Activated CD8-positive, alpha-beta memory T cell treated with anti-CD3 and anti-CD28 coated beads for 24 hours (primary cell): ENCODE data around the gene CCL20.
"Not testable (repeated sequence)": the region's sequence is repeated elsewhere in the genome, so short reads cannot be mapped to it uniquely, and the experiment has no call there.

Source experiments
- DNase-seq: peaks from one replicate; pipeline ENCODE4 v3.0.0-alpha.2; 2020

The CCL20 gene

GRCh38 chr2:227813562-227814353 lies at the start of gene CCL20:
Gene CCL20, plus strand, starts transcription at chr2:227813842. Its CDS starts 70 bp downstream, at chr2:227813912.
- DNase-seq, result no peak

- DNase-seq, result no peak
Measured at GRCh38 chr2:227765788-227766372, 47.8 kb upstream of the CCL20 start.

GRCh38 chr2:227766373-227766883 lies 47.2 kb upstream of the CCL20 start:
- DNase-seq, result peak; percentile 83

- DNase-seq, result no peak
Measured at GRCh38 chr2:227767830-227768229, 45.8 kb upstream of the CCL20 start.

GRCh38 chr2:227772197-227772661 lies 41.4 kb upstream of the CCL20 start:
- DNase-seq, result no peak

- no peak for DNase-seq
Measured at GRCh38 chr2:227772932-227773331, 40.7 kb upstream of the CCL20 start.

- no peak for DNase-seq
Measured at GRCh38 chr2:227774011-227774624, 39.5 kb upstream of the CCL20 start.

GRCh38 chr2:227774895-227775842 lies 38.5 kb upstream of the CCL20 start:
- DNase-seq, result no peak

- no peak for DNase-seq
Measured at GRCh38 chr2:227780981-227781615, 32.5 kb upstream of the CCL20 start.

- DNase-seq, result no peak
Measured at GRCh38 chr2:227781841-227782240, 31.8 kb upstream of the CCL20 start.

GRCh38 chr2:227782804-227783203 lies 30.8 kb upstream of the CCL20 start:
- DNase-seq, result no peak

GRCh38 chr2:227783404-227784138 lies 30.1 kb upstream of the CCL20 start:
- DNase-seq, result no peak

- no peak for DNase-seq
Measured at GRCh38 chr2:227785293-227785692, 28.3 kb upstream of the CCL20 start.

- DNase-seq, result no peak
Measured at GRCh38 chr2:227788561-227789018, 25.1 kb upstream of the CCL20 start.

- DNase-seq, result no peak
Measured at GRCh38 chr2:227789803-227790202, 23.8 kb upstream of the CCL20 start.

- DNase-seq, result no peak
Measured at GRCh38 chr2:227793148-227793712, 20.4 kb upstream of the CCL20 start.

GRCh38 chr2:227796045-227796711 lies 17.5 kb upstream of the CCL20 start:
- no peak for DNase-seq

GRCh38 chr2:227796768-227797167 lies 16.9 kb upstream of the CCL20 start:
- not testable (repeated sequence) for DNase-seq

- DNase-seq, result no peak
Measured at GRCh38 chr2:227799202-227799601, 14.4 kb upstream of the CCL20 start.

GRCh38 chr2:227802882-227803281 lies 10.8 kb upstream of the CCL20 start:
- no peak for DNase-seq
